Smooth muscle cell (in vitro differentiated cells): Measurements from ENCODE around the gene DNAAF5. TPM values are rescaled to one million over a fixed set of nuclear protein-coding genes. Genes with fewer than 3 reads are reported as not detected.
A peak's percentile ranks its signal among the peaks of the same experiment; 100 is the strongest.

Experiments used
- DNase-seq: peaks from one replicate; lab custom pipeline; 2025; ENCODE audit not compliant: unreplicated experiment; lab: John Stamatoyannopoulos, UW
- H2AFZ ChIP-seq: fragments of 200-600 bp; sonication (generic); 2 replicates; pipeline ENCODE4 v1.6.0; 2016; ENCODE audit warnings: antibody characterized with exemption, low read depth, mild to moderate bottlenecking
- H3F3A ChIP-seq: fragments of 200-600 bp; sonication (generic); 2 replicates; pipeline ENCODE4 v1.6.0; 2017; ENCODE audit warnings: antibody characterized with exemption, low read depth
- H3K27ac ChIP-seq: fragments of 200-600 bp; sonication (generic); 2 replicates; pipeline ENCODE4 v1.5.1; 2016; ENCODE audit warnings: low read depth, mild to moderate bottlenecking
- H3K27me3 ChIP-seq: fragments of 200-600 bp; sonication (generic); 2 replicates; pipeline ENCODE4 v1.6.1; 2016; ENCODE audit warnings: low read depth, mild to moderate bottlenecking
- H3K36me3 ChIP-seq: fragments of 200-600 bp; sonication (generic); 2 replicates; pipeline ENCODE4 v1.5.1; 2016; ENCODE audit warnings: low read depth
- H3K4me1 ChIP-seq: fragments of 200-600 bp; sonication (generic); 2 replicates; pipeline ENCODE4 v1.5.1; 2016; ENCODE audit warnings: low read depth
- H3K4me2 ChIP-seq: fragments of 200-600 bp; sonication (generic); 2 replicates; pipeline ENCODE4 v1.6.0; 2016; ENCODE audit warnings: mild to moderate bottlenecking
- H3K4me3 ChIP-seq: fragments of 200-600 bp; sonication (generic); 2 replicates; pipeline ENCODE4 v1.5.1; 2016; ENCODE audit warnings: mild to moderate bottlenecking
- H3K79me2 ChIP-seq: fragments of 200-600 bp; sonication (generic); 2 replicates; pipeline ENCODE4 v1.6.0; 2016; ENCODE audit warnings: low read depth, mild to moderate bottlenecking
- H3K9ac ChIP-seq: fragments of 200-600 bp; sonication (generic); 2 replicates; pipeline ENCODE4 v1.6.0; 2016; ENCODE audit warnings: low read depth
- H3K9me3 ChIP-seq: fragments of 200-600 bp; sonication (generic); replicated peaks from 2 replicates; pipeline ENCODE4 v1.5.1; 2016; ENCODE audit warnings: low read depth
- H4K20me1 ChIP-seq: fragments of 200-600 bp; sonication (generic); 2 replicates; pipeline ENCODE4 v1.6.0; 2016; ENCODE audit warnings: low read depth
- CTCF ChIP-seq: fragments of 200-600 bp; sonication (generic); IDR thresholded peaks from 2 replicates; pipeline ENCODE4 v1.5.1; 2017; ENCODE audit warnings: borderline replicate concordance, mild to moderate bottlenecking, antibody characterized with exemption; ENCODE audit not compliant: insufficient read depth, poor library complexity, severe bottlenecking
- WGBS: methylation state at CpG from one replicate; pipeline ENCODE4 v1.1.7; 2016; ENCODE audit warnings: low lambda C conversion rate; 5-methylcytosine and 5-hydroxymethylcytosine counted together
- polyA plus RNA-seq: library from polyadenylated mRNA; unstranded; fragments of >200 nt; fragmentation: Nextera tagmentation; extraction: Ambion mirVana; gene quantifications from 2 replicates; pipeline ENCODE4 v1.2.1, GENCODE V29; 2016
- total RNA-seq: library from RNA; depleted of rRNA; stranded (reverse); fragments of >200 nt; gene quantifications from 2 replicates; pipeline ENCODE4 v1.2.3, GENCODE V29; 2014

Gene DNAAF5
- total and polyA plus RNA-seq, 2 experiments from 2014 or later = 13.9 to 17.0 TPM

- peak overlapping the region; percentile 84 for H3K4me3 ChIP-seq
- WGBS = 24% methylated on average over 20 of the region's 21 CpGs
- H3K79me2 ChIP-seq = peaks cover 12% of the 10 kb centered on the region
- no peak overlapping the region for H3K27ac ChIP-seq
- H3F3A ChIP-seq = peaks cover 13% of the 10 kb centered on the region
- no peak overlapping the region for H3K9ac ChIP-seq
- H3K4me1 ChIP-seq = peaks cover 14% of the 10 kb centered on the region
- H3K36me3 ChIP-seq = no peaks in the 10 kb centered on the region
- H4K20me1 ChIP-seq = peaks cover 15% of the 10 kb centered on the region
- H3K27me3 ChIP-seq = no peaks in the 10 kb centered on the region
- no peak overlapping the region for H2AFZ ChIP-seq
- H3K4me2 ChIP-seq = peak overlapping the region; percentile 90
- DNase-seq = no peak
- H3K9me3 ChIP-seq = no peaks in the 10 kb centered on the region
- TF ChIP-seq CTCF = no peak
These were observed 1.4 kb downstream of the DNAAF5 start for GRCh38 chr7:727806-728460.

- no peak overlapping the region for H3K9ac ChIP-seq
These were observed 2.1 kb downstream of the DNAAF5 start for GRCh38 chr7:728602-729001.

GRCh38 chr7:729140-730000 lies 2.9 kb downstream of the DNAAF5 start:
- H3K4me1 ChIP-seq = peaks cover 14% of the 10 kb centered on the region
- H3K4me2 ChIP-seq = no peak overlapping the region
- H3K79me2 ChIP-seq = peaks cover 26% of the 10 kb centered on the region
- H3K9me3 ChIP-seq = peaks cover 6% of the 10 kb centered on the region
- no peaks in the 10 kb centered on the region for H3K27me3 ChIP-seq
- H3K27ac ChIP-seq = no peak overlapping the region
- H3K4me3 ChIP-seq = no peak overlapping the region
- H3K36me3 ChIP-seq = peaks cover 4% of the 10 kb centered on the region
- no peak for TF ChIP-seq CTCF
- 97% methylated on average over 29 of the region's 29 CpGs for WGBS
- peaks cover 12% of the 10 kb centered on the region for H3F3A ChIP-seq
- H4K20me1 ChIP-seq = peaks cover 15% of the 10 kb centered on the region
- no peak overlapping the region for H2AFZ ChIP-seq
- DNase-seq = no peak
- no peak overlapping the region for H3K9ac ChIP-seq

More at GRCh38 chr7:728602-729001, 2.1 kb downstream of the DNAAF5 start:
- peaks cover 13% of the 10 kb centered on the region for H3F3A ChIP-seq
- H3K79me2 ChIP-seq = peaks cover 18% of the 10 kb centered on the region
- peaks cover 14% of the 10 kb centered on the region for H3K4me1 ChIP-seq
- no peak overlapping the region for H3K27ac ChIP-seq
- H3K27me3 ChIP-seq = no peaks in the 10 kb centered on the region
- H3K36me3 ChIP-seq = no peaks in the 10 kb centered on the region
- H3K4me3 ChIP-seq = no peak overlapping the region
- no peak overlapping the region for H3K4me2 ChIP-seq
- no peak for TF ChIP-seq CTCF
- peaks cover 15% of the 10 kb centered on the region for H4K20me1 ChIP-seq
- DNase-seq = no peak
- no peak overlapping the region for H2AFZ ChIP-seq
- 91% methylated on average over 9 of the region's 9 CpGs for WGBS
- no peaks in the 10 kb centered on the region for H3K9me3 ChIP-seq
